Measurements from ENCODE around the gene MUSTN1. TPM values are rescaled to one million over a fixed set of nuclear protein-coding genes. Genes with fewer than 3 reads are reported as not detected.

Gene MUSTN1
- total RNA-seq, 1 donor from 2014 or later, result not detected

DNA sequence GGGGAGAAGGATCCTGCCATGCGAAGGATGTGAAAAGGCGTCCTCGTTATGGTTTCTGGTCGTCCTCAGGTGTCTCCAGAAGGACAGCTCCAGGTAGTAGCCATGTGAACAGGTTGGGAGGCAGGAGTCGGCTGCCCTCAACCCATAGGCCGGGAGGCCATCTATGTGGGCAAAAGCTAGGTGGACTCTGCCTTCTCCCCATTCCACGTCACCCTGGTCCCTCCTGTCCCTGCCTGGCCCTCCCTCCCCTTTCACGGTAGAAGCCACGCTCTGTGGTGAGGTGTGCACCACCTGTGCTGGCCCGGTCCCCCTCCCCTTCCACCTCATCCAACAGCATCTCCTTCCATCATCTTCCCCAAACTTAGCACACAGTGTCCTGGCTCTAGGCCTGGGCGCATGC is 23.9 kb downstream of the MUSTN1 start:
- Histone ChIP-seq H3K27ac (ENCODE audit: low read depth, low read length) (no peak overlapping the region), H3K4me1 (ENCODE audit: insufficient read depth, low read length) (no peaks in the 10 kb centered on the region), H3K9ac (ENCODE audit: low read length) (no peak overlapping the region), H3K9me3 (ENCODE audit: insufficient read depth, low read depth, low read length) (no peaks in the 10 kb centered on the region), H4K20me1 (ENCODE audit: insufficient read depth, low read length) (no peaks in the 10 kb centered on the region), H3K79me2 (ENCODE audit: insufficient read depth, low read length) (no peaks in the 10 kb centered on the region), H2AFZ (ENCODE audit: low read depth, low read length) (no peak overlapping the region), H3K4me2 (ENCODE audit: low read length) (no peak overlapping the region), H3K27me3 (ENCODE audit: insufficient read depth, low read length) (no peaks in the 10 kb centered on the region), H3K4me3 (ENCODE audit: insufficient read depth, low read depth, low read length) (no peak overlapping the region), H3K36me3 (ENCODE audit: insufficient read depth, low read length) (no peaks in the 10 kb centered on the region)
- TF ChIP-seq EZH2 (IDR thresholded peaks at IDR 0.05; ENCODE audit: insufficient read depth, low read length), result no peak
- TF ChIP-seq, protein P1, sequence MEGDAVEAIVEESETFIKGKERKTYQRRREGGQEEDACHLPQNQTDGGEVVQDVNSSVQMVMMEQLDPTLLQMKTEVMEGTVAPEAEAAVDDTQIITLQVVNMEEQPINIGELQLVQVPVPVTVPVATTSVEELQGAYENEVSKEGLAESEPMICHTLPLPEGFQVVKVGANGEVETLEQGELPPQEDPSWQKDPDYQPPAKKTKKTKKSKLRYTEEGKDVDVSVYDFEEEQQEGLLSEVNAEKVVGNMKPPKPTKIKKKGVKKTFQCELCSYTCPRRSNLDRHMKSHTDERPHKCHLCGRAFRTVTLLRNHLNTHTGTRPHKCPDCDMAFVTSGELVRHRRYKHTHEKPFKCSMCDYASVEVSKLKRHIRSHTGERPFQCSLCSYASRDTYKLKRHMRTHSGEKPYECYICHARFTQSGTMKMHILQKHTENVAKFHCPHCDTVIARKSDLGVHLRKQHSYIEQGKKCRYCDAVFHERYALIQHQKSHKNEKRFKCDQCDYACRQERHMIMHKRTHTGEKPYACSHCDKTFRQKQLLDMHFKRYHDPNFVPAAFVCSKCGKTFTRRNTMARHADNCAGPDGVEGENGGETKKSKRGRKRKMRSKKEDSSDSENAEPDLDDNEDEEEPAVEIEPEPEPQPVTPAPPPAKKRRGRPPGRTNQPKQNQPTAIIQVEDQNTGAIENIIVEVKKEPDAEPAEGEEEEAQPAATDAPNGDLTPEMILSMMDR (IDR thresholded peaks at IDR 0.05; ENCODE audit: insufficient read depth, low read depth, low read length), result no peak
- Mint-ChIP-seq H3K4me1 (ENCODE audit: low read depth, unreplicated experiment) (no peaks in the 10 kb centered on the region), H3K27ac (ENCODE audit: unreplicated experiment) (no peak overlapping the region), H3K27me3 (ENCODE audit: low read depth, unreplicated experiment) (peaks cover 32% of the 10 kb centered on the region), H3K9me3 (ENCODE audit: unreplicated experiment) (peaks cover 4% of the 10 kb centered on the region), H3K4me3 (ENCODE audit: unreplicated experiment) (no peak overlapping the region), H3K36me3 (ENCODE audit: low read depth, unreplicated experiment) (no peaks in the 10 kb centered on the region)
- DNase-seq (ENCODE audit: low read depth) (no peak), FAIRE-seq (no peak)

DNA sequence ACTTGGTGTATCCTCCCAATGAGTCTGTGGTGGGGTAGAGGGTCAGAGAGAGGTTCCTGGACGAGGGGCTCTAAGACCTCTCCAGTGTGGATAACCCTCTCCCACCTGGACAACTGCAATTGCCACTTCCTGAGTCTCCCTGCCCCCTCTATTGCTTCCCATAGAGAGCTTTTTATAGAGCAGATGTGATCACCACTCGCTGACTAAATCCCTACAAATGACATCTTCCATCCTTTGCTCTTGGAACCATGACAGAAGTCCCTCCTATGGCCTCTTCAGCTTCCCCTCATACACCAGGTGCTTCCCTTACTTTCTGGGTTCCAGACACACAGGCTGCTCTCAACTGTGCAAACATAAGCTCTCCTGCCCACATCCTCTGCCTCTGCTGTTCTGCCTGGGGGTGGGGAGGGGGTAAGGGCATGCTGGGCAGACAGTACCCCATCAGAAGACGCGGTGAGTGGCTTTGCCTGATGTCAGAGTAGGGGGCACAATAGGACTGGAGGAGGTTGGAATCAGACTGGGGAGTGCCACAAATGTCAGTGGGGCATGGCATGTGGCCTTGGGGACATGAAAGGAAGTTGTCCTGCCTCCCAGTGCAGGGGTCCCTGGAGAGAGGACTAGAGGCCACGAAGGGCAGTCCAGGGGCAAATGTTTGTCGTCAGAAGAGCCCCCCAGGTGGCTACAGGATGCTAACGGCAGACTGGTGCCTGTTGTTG is 25.0 kb downstream of the MUSTN1 start:
- no peak for TF ChIP-seq EZH2 (IDR thresholded peaks at IDR 0.05; ENCODE audit: insufficient read depth, low read length)
- TF ChIP-seq, protein P1 (IDR thresholded peaks at IDR 0.05; ENCODE audit: insufficient read depth, low read depth, low read length), result no peak
- Histone ChIP-seq H3K79me2 (ENCODE audit: insufficient read depth, low read length) (no peaks in the 10 kb centered on the region), H3K4me1 (ENCODE audit: insufficient read depth, low read length) (no peaks in the 10 kb centered on the region), H3K36me3 (ENCODE audit: insufficient read depth, low read length) (no peaks in the 10 kb centered on the region), H4K20me1 (ENCODE audit: insufficient read depth, low read length) (no peaks in the 10 kb centered on the region), H3K27ac (ENCODE audit: low read depth, low read length) (no peak overlapping the region), H3K27me3 (ENCODE audit: insufficient read depth, low read length) (no peaks in the 10 kb centered on the region), H2AFZ (ENCODE audit: low read depth, low read length) (no peak overlapping the region), H3K4me2 (ENCODE audit: low read length) (no peak overlapping the region), H3K4me3 (ENCODE audit: insufficient read depth, low read depth, low read length) (no peak overlapping the region), H3K9ac (ENCODE audit: low read length) (no peak overlapping the region), H3K9me3 (ENCODE audit: insufficient read depth, low read depth, low read length) (no peaks in the 10 kb centered on the region)
- no peak for FAIRE-seq
- H3K36me3 Mint-ChIP-seq (ENCODE audit: low read depth, unreplicated experiment), result no peaks in the 10 kb centered on the region
- peaks cover 36% of the 10 kb centered on the region for H3K27me3 Mint-ChIP-seq (ENCODE audit: low read depth, unreplicated experiment)
- no peak overlapping the region for H3K4me3 Mint-ChIP-seq (ENCODE audit: unreplicated experiment)
- no peak overlapping the region for H3K27ac Mint-ChIP-seq (ENCODE audit: unreplicated experiment)
- no peaks in the 10 kb centered on the region for H3K4me1 Mint-ChIP-seq (ENCODE audit: low read depth, unreplicated experiment)
- peaks cover 4% of the 10 kb centered on the region for H3K9me3 Mint-ChIP-seq (ENCODE audit: unreplicated experiment)
- no peak for DNase-seq (ENCODE audit: low read depth)

DNA sequence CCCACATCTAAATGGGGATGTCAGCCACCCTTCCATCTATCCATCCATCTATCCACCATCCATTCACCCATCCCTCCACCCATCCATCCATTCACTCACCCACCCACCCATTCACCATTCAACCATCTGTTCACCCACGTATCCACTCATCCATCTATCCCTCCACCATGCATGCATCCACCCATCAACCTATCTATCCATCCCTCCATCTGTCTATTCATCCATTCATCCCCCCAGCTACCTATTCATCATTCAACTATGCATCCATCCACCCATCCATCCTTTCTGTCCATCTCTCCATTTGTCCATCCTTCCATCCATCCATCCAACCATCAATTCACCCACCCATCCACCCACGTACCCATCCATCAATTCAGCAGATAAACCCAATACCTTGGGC is 25.7 kb downstream of the MUSTN1 start:
- H3K4me1 Mint-ChIP-seq (ENCODE audit: low read depth, unreplicated experiment), result no peaks in the 10 kb centered on the region
- TF ChIP-seq EZH2 (IDR thresholded peaks at IDR 0.05; ENCODE audit: insufficient read depth, low read length), result no peak
- TF ChIP-seq, protein P1 (IDR thresholded peaks at IDR 0.05; ENCODE audit: insufficient read depth, low read depth, low read length), result no peak
- peaks cover 4% of the 10 kb centered on the region for H3K9me3 Mint-ChIP-seq (ENCODE audit: unreplicated experiment)
- no peak overlapping the region for H2AFZ ChIP-seq (ENCODE audit: low read depth, low read length)
- H3K27me3 Mint-ChIP-seq (ENCODE audit: low read depth, unreplicated experiment), result peaks cover 35% of the 10 kb centered on the region
- H3K9me3 ChIP-seq (ENCODE audit: insufficient read depth, low read depth, low read length), result no peaks in the 10 kb centered on the region
- no peaks in the 10 kb centered on the region for H4K20me1 ChIP-seq (ENCODE audit: insufficient read depth, low read length)
- H3K36me3 ChIP-seq (ENCODE audit: insufficient read depth, low read length), result no peaks in the 10 kb centered on the region
- DNase-seq (ENCODE audit: low read depth) (no peak), FAIRE-seq (no peak)
- H3K27me3 ChIP-seq (ENCODE audit: insufficient read depth, low read length), result no peaks in the 10 kb centered on the region
- no peak overlapping the region for H3K4me3 ChIP-seq (ENCODE audit: insufficient read depth, low read depth, low read length)
- no peaks in the 10 kb centered on the region for H3K36me3 Mint-ChIP-seq (ENCODE audit: low read depth, unreplicated experiment)
- H3K9ac ChIP-seq (ENCODE audit: low read length), result no peak overlapping the region
- H3K27ac ChIP-seq (ENCODE audit: low read depth, low read length), result no peak overlapping the region
- no peak overlapping the region for H3K4me3 Mint-ChIP-seq (ENCODE audit: unreplicated experiment)
- no peak overlapping the region for H3K4me2 ChIP-seq (ENCODE audit: low read length)
- no peaks in the 10 kb centered on the region for H3K79me2 ChIP-seq (ENCODE audit: insufficient read depth, low read length)
- no peaks in the 10 kb centered on the region for H3K4me1 ChIP-seq (ENCODE audit: insufficient read depth, low read length)
- no peak overlapping the region for H3K27ac Mint-ChIP-seq (ENCODE audit: unreplicated experiment)
